H9 (cell line): Measurements from ENCODE around the gene LYPD4. TPM values are rescaled to one million over a fixed set of nuclear protein-coding genes. Genes with fewer than 3 reads are reported as not detected.

Experiments
- DNase-seq: peaks from one replicate; pipeline ENCODE4 v3.0.0-alpha.2; 2017
- H2AFZ ChIP-seq: one replicate; pipeline ENCODE4 v1.6.1; 2013; ENCODE audit warnings: mild to moderate bottlenecking, low read length, control low read depth, moderate library complexity
- H2AK5ac ChIP-seq: 2 replicates; pipeline ENCODE4 v1.6.1; 2013; ENCODE audit warnings: low read length, control low read depth, mixed read lengths; ENCODE audit not compliant: insufficient read length
- H2BK120ac ChIP-seq: one replicate; pipeline ENCODE4 v1.6.1; 2013; ENCODE audit warnings: low read depth, mild to moderate bottlenecking, low read length, control low read depth, inconsistent platforms; ENCODE audit not compliant: poor library complexity, severe bottlenecking
- H2BK12ac ChIP-seq: 2 replicates; pipeline ENCODE4 v1.6.1; 2013; ENCODE audit warnings: low read length, control low read depth, mixed read lengths, low read depth; ENCODE audit not compliant: insufficient read length
- H2BK15ac ChIP-seq: 2 replicates; pipeline ENCODE4 v1.6.1; 2013; ENCODE audit warnings: low read depth, low read length, control low read depth
- H2BK20ac ChIP-seq: one replicate; pipeline ENCODE4 v1.6.1; 2013; ENCODE audit warnings: low read depth, mild to moderate bottlenecking, low read length, control low read depth, inconsistent platforms; ENCODE audit not compliant: poor library complexity, severe bottlenecking
- H2BK5ac ChIP-seq: 2 replicates; pipeline ENCODE4 v1.6.1; 2013; ENCODE audit warnings: low read length, control low read depth, mixed read lengths; ENCODE audit not compliant: insufficient read length
- H3K14ac ChIP-seq: 2 replicates; pipeline ENCODE4 v1.6.1; 2013; ENCODE audit warnings: low read length, control low read depth; ENCODE audit not compliant: insufficient read depth
- H3K18ac ChIP-seq: 2 replicates; pipeline ENCODE4 v1.6.1; 2013; ENCODE audit warnings: low read depth, mild to moderate bottlenecking, mixed read lengths, low read length, control low read depth; ENCODE audit not compliant: insufficient read length
- H3K23ac ChIP-seq: 2 replicates; pipeline ENCODE4 v1.6.1; 2013; ENCODE audit warnings: low read length, control low read depth, mixed read lengths, low read depth; ENCODE audit not compliant: insufficient read length
- H3K23me2 ChIP-seq: 2 replicates; pipeline ENCODE4 v1.6.1; 2013; ENCODE audit warnings: low read depth, mild to moderate bottlenecking, mixed read lengths, low read length, control low read depth; ENCODE audit not compliant: insufficient read length, poor library complexity, severe bottlenecking
- H3K27ac ChIP-seq: 2 replicates; pipeline ENCODE4 v1.5.1; 2013; ENCODE audit warnings: low read length, control low read depth, mixed read lengths, low read depth; ENCODE audit not compliant: insufficient read length
- H3K27me3 ChIP-seq: 2 replicates; pipeline ENCODE4 v1.6.1; 2013; ENCODE audit warnings: low read length, control low read depth, inconsistent platforms; ENCODE audit not compliant: insufficient read depth
- H3K4ac ChIP-seq: 2 replicates; pipeline ENCODE4 v1.6.1; 2013; ENCODE audit warnings: low read depth, mild to moderate bottlenecking, control low read depth, inconsistent platforms, low read length, moderate library complexity
- H3K4me1 ChIP-seq: 2 replicates; pipeline ENCODE4 v1.6.1; 2013; ENCODE audit warnings: low read length, control low read depth, inconsistent platforms; ENCODE audit not compliant: insufficient read depth
- H3K4me2 ChIP-seq: 2 replicates; pipeline ENCODE4 v1.6.1; 2013; ENCODE audit warnings: low read length, control low read depth, mixed read lengths; ENCODE audit not compliant: insufficient read length, insufficient read depth
- H3K56ac ChIP-seq: 2 replicates; pipeline ENCODE4 v1.6.1; 2013; ENCODE audit warnings: low read depth, mild to moderate bottlenecking, mixed read lengths, low read length, control low read depth; ENCODE audit not compliant: insufficient read length
- H3K79me1 ChIP-seq: 2 replicates; pipeline ENCODE4 v1.6.1; 2013; ENCODE audit warnings: low read depth, mild to moderate bottlenecking, moderate library complexity, low read length, control low read depth, inconsistent platforms; ENCODE audit not compliant: insufficient read depth, poor library complexity, severe bottlenecking
- H3K79me2 ChIP-seq: 2 replicates; pipeline ENCODE4 v1.6.1; 2013; ENCODE audit warnings: low read length, control low read depth, inconsistent platforms; ENCODE audit not compliant: insufficient read depth
- H3K9ac ChIP-seq: 2 replicates; pipeline ENCODE4 v1.6.1; 2013; ENCODE audit warnings: low read length, control low read depth, mixed read lengths; ENCODE audit not compliant: insufficient read length; ENCODE audit errors: extremely low read depth
- H3K9me3 ChIP-seq: one replicate; pipeline ENCODE4 v1.6.1; 2013; ENCODE audit warnings: low read depth, low read length, inconsistent platforms; ENCODE audit not compliant: control insufficient read depth
- H3T11ph ChIP-seq: one replicate; pipeline ENCODE4 v1.6.1; 2013; ENCODE audit warnings: mild to moderate bottlenecking, low read length, control low read depth, inconsistent platforms
- H4K20me1 ChIP-seq: one replicate; pipeline ENCODE4 v1.6.1; 2013; ENCODE audit not compliant: control insufficient read depth, insufficient read length, insufficient read depth
- H4K5ac ChIP-seq: 2 replicates; pipeline ENCODE4 v1.6.1; 2013; ENCODE audit warnings: low read depth, mild to moderate bottlenecking, mixed read lengths, low read length, control low read depth; ENCODE audit not compliant: insufficient read length
- H4K8ac ChIP-seq: replicated peaks from 2 replicates; pipeline ENCODE4 v1.6.1; 2013; ENCODE audit warnings: low read length, control low read depth, mixed read lengths, low read depth; ENCODE audit not compliant: insufficient read length
- H4K91ac ChIP-seq: 2 replicates; pipeline ENCODE4 v1.6.1; 2013; ENCODE audit warnings: low read depth, mild to moderate bottlenecking, moderate library complexity, mixed read lengths, low read length, control low read depth; ENCODE audit not compliant: insufficient read length
- H3K27ac Mint-ChIP-seq, 3 experiments: 2 replicates in 2 of 3; 3 replicates in 1 of 3; pipeline ENCODE4 v1.8.0; 2020 to 2021; ENCODE audit warnings: mixed read lengths in 3 of 3, mild to moderate bottlenecking in 1 of 3, moderate library complexity in 1 of 3
- H3K27me3 Mint-ChIP-seq: 2 replicates; pipeline ENCODE4 v1.8.0; 2021; ENCODE audit warnings: low read depth, mild to moderate bottlenecking, moderate library complexity, mixed read lengths
- H3K36me3 Mint-ChIP-seq, 3 experiments: 2 replicates in 2 of 3; 3 replicates in 1 of 3; pipeline ENCODE4 v1.8.0; 2020 to 2021; ENCODE audit warnings: low read depth in 3 of 3, mixed read lengths in 3 of 3; ENCODE audit not compliant: insufficient read depth in 1 of 3
- H3K4me1 Mint-ChIP-seq, 2 experiments: 2 replicates each; pipeline ENCODE4 v1.8.0; 2020; ENCODE audit warnings: mixed read lengths in 2 of 2
- H3K4me3 Mint-ChIP-seq, 2 experiments: 2 replicates in 1 of 2; 3 replicates in 1 of 2; pipeline ENCODE4 v1.8.0; 2020 to 2021; ENCODE audit warnings: mild to moderate bottlenecking in 2 of 2, mixed read lengths in 2 of 2, moderate library complexity in 1 of 2
- H3K9me3 Mint-ChIP-seq, 2 experiments: 2 replicates in 1 of 2; 3 replicates in 1 of 2; pipeline ENCODE4 v1.8.0; 2020; ENCODE audit warnings: mild to moderate bottlenecking in 2 of 2, mixed read lengths in 2 of 2, moderate library complexity in 1 of 2
- WGBS: extraction: QIAGEN DNeasy Blood & Tissue Kit; methylation state at CpG from one replicate; pipeline ENCODE4 v1.1.7; 2013; ENCODE audit warnings: missing lambda C conversion rate, low lambda C conversion rate, mixed read lengths; ENCODE audit not compliant: insufficient read length; ENCODE audit errors: extremely low coverage; 5-methylcytosine and 5-hydroxymethylcytosine counted together
- total RNA-seq: library from RNA; stranded (reverse); gene quantifications from 2 replicates; pipeline ENCODE4 v1.2.1, GENCODE V29; 2021
- TF ChIP-seq, protein P1 (sequence below): fragments of 200-600 bp; sonication (generic); conservative IDR thresholded peaks from 3 replicates; pipeline ENCODE4 v1.8.0; 2021; ENCODE audit warnings: antibody characterized with exemption, mild to moderate bottlenecking

LYPD4 gene
- total RNA-seq, 1 experiment from 2014 or later: not detected

DNA sequence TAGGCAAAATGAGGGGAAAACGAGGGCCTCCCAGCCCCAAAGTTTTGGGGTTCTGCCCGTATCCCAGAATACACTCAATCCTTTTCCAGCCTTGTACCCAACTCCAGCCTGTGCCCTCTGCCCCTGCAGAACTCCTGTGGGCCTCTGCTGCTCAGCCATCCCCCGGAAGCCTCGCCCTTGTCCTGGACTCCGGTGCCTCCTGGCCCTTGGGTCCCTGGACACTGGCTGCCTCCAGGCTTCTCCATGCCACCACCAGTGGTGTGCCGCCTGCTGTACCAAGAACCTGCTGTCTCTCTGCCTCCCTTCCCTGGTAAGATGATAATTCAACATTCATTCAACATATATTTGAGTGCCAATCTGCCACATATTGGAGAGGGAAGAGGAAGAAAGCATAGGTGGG lies 4.2 kb upstream of the LYPD4 start:
- peaks cover 0 to 3% of the 10 kb centered on the region in 2 experiments; a peak in 2 of 4 replicates for H3K4me1 Mint-ChIP-seq
- no peak overlapping the region for H3K9ac ChIP-seq
- H3K27ac ChIP-seq: no peak overlapping the region
- no peak overlapping the region for H3K14ac ChIP-seq
- H3K9me3 Mint-ChIP-seq: peaks cover 9 to 43% of the 10 kb centered on the region in 2 experiments; a peak in 4 of 5 replicates
- H3K4me3 Mint-ChIP-seq: no peak overlapping the region
- H2AK5ac ChIP-seq: no peak overlapping the region
- no peaks in the 10 kb centered on the region for H3K79me2 ChIP-seq
- H3K23me2 ChIP-seq: no peaks in the 10 kb centered on the region
- H2BK5ac ChIP-seq: no peak overlapping the region
- no peak overlapping the region for H3K18ac ChIP-seq
- no peaks in the 10 kb centered on the region for H3K79me1 ChIP-seq
- no peak overlapping the region for H3K56ac ChIP-seq
- no peak overlapping the region for H4K91ac ChIP-seq
- H4K8ac ChIP-seq: no peak overlapping the region
- H4K20me1 ChIP-seq: no peaks in the 10 kb centered on the region
- H2BK15ac ChIP-seq: no peak overlapping the region
- H2BK12ac ChIP-seq: no peak overlapping the region
- H3K27ac Mint-ChIP-seq: no peak overlapping the region
- H2AFZ ChIP-seq: no peak overlapping the region
- H3K9me3 ChIP-seq: no peaks in the 10 kb centered on the region
- H3K4me2 ChIP-seq: no peak overlapping the region
- no peak overlapping the region for H2BK20ac ChIP-seq
- no peaks in the 10 kb centered on the region; the same call in 1 of the 2 replicates for H3K4me1 ChIP-seq
- no peak overlapping the region for H4K5ac ChIP-seq
- H3K27me3 ChIP-seq: no peaks in the 10 kb centered on the region
- H2BK120ac ChIP-seq: no peak overlapping the region
- no CpG with 5 or more reads among the region's 6 CpGs for WGBS
- TF ChIP-seq, protein P1, sequence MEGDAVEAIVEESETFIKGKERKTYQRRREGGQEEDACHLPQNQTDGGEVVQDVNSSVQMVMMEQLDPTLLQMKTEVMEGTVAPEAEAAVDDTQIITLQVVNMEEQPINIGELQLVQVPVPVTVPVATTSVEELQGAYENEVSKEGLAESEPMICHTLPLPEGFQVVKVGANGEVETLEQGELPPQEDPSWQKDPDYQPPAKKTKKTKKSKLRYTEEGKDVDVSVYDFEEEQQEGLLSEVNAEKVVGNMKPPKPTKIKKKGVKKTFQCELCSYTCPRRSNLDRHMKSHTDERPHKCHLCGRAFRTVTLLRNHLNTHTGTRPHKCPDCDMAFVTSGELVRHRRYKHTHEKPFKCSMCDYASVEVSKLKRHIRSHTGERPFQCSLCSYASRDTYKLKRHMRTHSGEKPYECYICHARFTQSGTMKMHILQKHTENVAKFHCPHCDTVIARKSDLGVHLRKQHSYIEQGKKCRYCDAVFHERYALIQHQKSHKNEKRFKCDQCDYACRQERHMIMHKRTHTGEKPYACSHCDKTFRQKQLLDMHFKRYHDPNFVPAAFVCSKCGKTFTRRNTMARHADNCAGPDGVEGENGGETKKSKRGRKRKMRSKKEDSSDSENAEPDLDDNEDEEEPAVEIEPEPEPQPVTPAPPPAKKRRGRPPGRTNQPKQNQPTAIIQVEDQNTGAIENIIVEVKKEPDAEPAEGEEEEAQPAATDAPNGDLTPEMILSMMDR: no peak
- no peak overlapping the region for H3K23ac ChIP-seq
- no peak overlapping the region for H3K4ac ChIP-seq
- peaks cover 33% of the 10 kb centered on the region for H3K27me3 Mint-ChIP-seq
- no peak for DNase-seq
- H3K36me3 Mint-ChIP-seq: peaks cover 0 to 6% (median 0%) of the 10 kb centered on the region in 3 experiments; a peak in 2 of 7 replicates
- H3T11ph ChIP-seq: no peak overlapping the region
